GM23338 (cell line): ENCODE data around the gene PDIA5. TPM values are rescaled to one million over a fixed set of nuclear protein-coding genes. Genes with fewer than 3 reads are reported as not detected.

Experiments used
- ATAC-seq: fragments of 200-7000 bp; cut with Tn5 transposase; 3 replicates; pipeline ENCODE4 v1.9.1; 2020
- DNase-seq: peaks from one replicate; pipeline ENCODE4 v3.0.0-alpha.2; 2015; ENCODE audit warnings: low spot score
- H2AFZ ChIP-seq: fragments of 200-600 bp; sonication (generic); 2 replicates; pipeline ENCODE4 v1.8.0; 2016; ENCODE audit warnings: antibody characterized with exemption, mild to moderate bottlenecking, moderate library complexity
- H3F3A ChIP-seq: fragments of 200-600 bp; sonication (generic); replicated peaks from 2 replicates; pipeline ENCODE4 v1.8.0; 2017; ENCODE audit warnings: antibody characterized with exemption, mixed run types, low read depth
- H3K27ac ChIP-seq: fragments of 200-600 bp; sonication (generic); 2 replicates; pipeline ENCODE4 v1.6.1; 2016; ENCODE audit warnings: low read depth
- H3K27me3 ChIP-seq: fragments of 200-600 bp; sonication (generic); 2 replicates; pipeline ENCODE4 v1.8.0; 2016; ENCODE audit warnings: mild to moderate bottlenecking, mixed run types, moderate library complexity; ENCODE audit not compliant: insufficient read depth
- H3K36me3 ChIP-seq: fragments of 200-600 bp; sonication (generic); 2 replicates; pipeline ENCODE4 v1.8.0; 2016; ENCODE audit warnings: mild to moderate bottlenecking; ENCODE audit not compliant: insufficient read depth
- H3K4me1 ChIP-seq: fragments of 200-600 bp; sonication (generic); 2 replicates; pipeline ENCODE4 v1.8.0; 2016; ENCODE audit warnings: mild to moderate bottlenecking, moderate library complexity; ENCODE audit not compliant: insufficient read depth
- H3K4me2 ChIP-seq: fragments of 200-600 bp; sonication (generic); 2 replicates; pipeline ENCODE4 v1.7.1; 2017; ENCODE audit warnings: mixed run types
- H3K4me3 ChIP-seq: fragments of 200-600 bp; sonication (generic); 2 replicates; pipeline ENCODE4 v1.6.1; 2016; ENCODE audit warnings: mixed run types
- H3K79me2 ChIP-seq: fragments of 200-600 bp; sonication (generic); replicated peaks from 2 replicates; pipeline ENCODE4 v1.8.0; 2017; ENCODE audit warnings: mild to moderate bottlenecking; ENCODE audit not compliant: insufficient read depth
- H3K9me2 ChIP-seq: fragments of 200-600 bp; sonication (generic); 2 replicates; pipeline ENCODE4 v1.8.0; 2017; ENCODE audit not compliant: insufficient read depth
- H4K20me1 ChIP-seq: fragments of 200-600 bp; sonication (generic); replicated peaks from 2 replicates; pipeline ENCODE4 v1.8.0; 2017; ENCODE audit warnings: mild to moderate bottlenecking; ENCODE audit not compliant: insufficient read depth
- H3K27ac Mint-ChIP-seq: 2 replicates; pipeline ENCODE4 v1.8.0; 2020; ENCODE audit warnings: inconsistent platforms, mild to moderate bottlenecking, moderate library complexity, mixed read lengths
- H3K27me3 Mint-ChIP-seq: 3 replicates; pipeline ENCODE4 v1.8.0; 2022; ENCODE audit warnings: low read depth, mild to moderate bottlenecking, moderate library complexity, mixed read lengths, inconsistent platforms; ENCODE audit not compliant: insufficient read depth, poor library complexity
- H3K36me3 Mint-ChIP-seq: 3 replicates; pipeline ENCODE4 v1.8.0; 2021; ENCODE audit warnings: low read depth, mild to moderate bottlenecking, inconsistent platforms, moderate library complexity, mixed read lengths
- H3K4me1 Mint-ChIP-seq: 3 replicates; pipeline ENCODE4 v1.8.0; 2020; ENCODE audit warnings: mild to moderate bottlenecking, inconsistent platforms, mixed read lengths
- H3K4me3 Mint-ChIP-seq: 3 replicates; pipeline ENCODE4 v1.8.0; 2021; ENCODE audit warnings: moderate library complexity, mild to moderate bottlenecking, inconsistent platforms, mixed read lengths
- H3K9me3 Mint-ChIP-seq: 3 replicates; pipeline ENCODE4 v1.8.0; 2020; ENCODE audit warnings: moderate library complexity, mild to moderate bottlenecking, inconsistent platforms, mixed read lengths
- CREB1 ChIP-seq: fragments of 250-450 bp; sonication (Bioruptor Pico); IDR thresholded peaks from 2 replicates; pipeline ENCODE4 v1.5.0; 2020; ENCODE audit warnings: low read depth, mild to moderate bottlenecking, moderate library complexity
- EZH2 ChIP-seq: fragments of 200-600 bp; sonication (generic); IDR thresholded peaks from one replicate; pipeline ENCODE4 v1.8.0; 2017; ENCODE audit warnings: antibody characterized with exemption, mild to moderate bottlenecking, low read depth; ENCODE audit not compliant: unreplicated experiment
- EZH2phosphoT487 ChIP-seq: fragments of 200-600 bp; sonication (generic); IDR thresholded peaks from one replicate; pipeline ENCODE4 v1.8.1; 2018; ENCODE audit warnings: antibody characterized with exemption; ENCODE audit not compliant: unreplicated experiment
- POLR2AphosphoS5 ChIP-seq: IDR thresholded peaks from 2 replicates; pipeline ENCODE4 v1.6.1; 2016; ENCODE audit warnings: antibody characterized with exemption, low read depth
- ZNF114 ChIP-seq: fragments of 250-450 bp; sonication (Bioruptor Pico); IDR thresholded peaks from 2 replicates; pipeline ENCODE4 v1.5.0; 2020; ENCODE audit warnings: mild to moderate bottlenecking, moderate library complexity
- polyA plus RNA-seq: library from polyadenylated mRNA; unstranded; fragments of >200 nt; fragmentation: Nextera tagmentation; extraction: Ambion mirVana; gene quantifications from 2 replicates; pipeline ENCODE4 v1.2.1, GENCODE V29; 2016
- total RNA-seq: library from RNA; depleted of rRNA; stranded (reverse); fragments of >200 nt; shearing (Covaris generic); gene quantifications from 2 replicates; pipeline ENCODE4 v1.2.3, GENCODE V29; 2014
- TF ChIP-seq, protein P1 (sequence below): fragments of 250-450 bp; sonication (Bioruptor Pico); IDR thresholded peaks from 2 replicates; pipeline ENCODE4 v1.5.0; 2020; ENCODE audit warnings: mild to moderate bottlenecking, moderate library complexity

PDIA5 gene
- total and polyA plus RNA-seq, 2 experiments from 2014 or later = 22.9 to 28.1 TPM

DNA sequence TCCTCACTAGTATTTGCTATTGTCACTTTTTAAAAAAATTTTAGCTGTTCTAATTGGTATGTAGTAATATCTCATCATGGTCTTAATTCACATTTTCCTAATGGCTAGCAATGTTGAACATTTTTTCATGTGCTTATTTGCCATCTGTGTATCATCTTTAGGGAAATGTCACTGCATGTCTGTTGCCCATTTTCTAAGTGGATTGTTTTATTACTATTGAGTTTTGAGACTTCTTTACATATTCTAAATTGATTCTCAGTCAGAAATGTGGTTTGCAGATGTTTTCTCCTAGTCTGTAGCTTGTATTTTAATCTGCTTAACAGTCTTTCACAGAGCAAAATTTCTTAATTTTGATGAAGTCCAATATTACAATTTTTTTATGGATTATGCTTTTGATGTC, 101.3 kb downstream of the PDIA5 start (continued):
- TF ChIP-seq, protein P1, sequence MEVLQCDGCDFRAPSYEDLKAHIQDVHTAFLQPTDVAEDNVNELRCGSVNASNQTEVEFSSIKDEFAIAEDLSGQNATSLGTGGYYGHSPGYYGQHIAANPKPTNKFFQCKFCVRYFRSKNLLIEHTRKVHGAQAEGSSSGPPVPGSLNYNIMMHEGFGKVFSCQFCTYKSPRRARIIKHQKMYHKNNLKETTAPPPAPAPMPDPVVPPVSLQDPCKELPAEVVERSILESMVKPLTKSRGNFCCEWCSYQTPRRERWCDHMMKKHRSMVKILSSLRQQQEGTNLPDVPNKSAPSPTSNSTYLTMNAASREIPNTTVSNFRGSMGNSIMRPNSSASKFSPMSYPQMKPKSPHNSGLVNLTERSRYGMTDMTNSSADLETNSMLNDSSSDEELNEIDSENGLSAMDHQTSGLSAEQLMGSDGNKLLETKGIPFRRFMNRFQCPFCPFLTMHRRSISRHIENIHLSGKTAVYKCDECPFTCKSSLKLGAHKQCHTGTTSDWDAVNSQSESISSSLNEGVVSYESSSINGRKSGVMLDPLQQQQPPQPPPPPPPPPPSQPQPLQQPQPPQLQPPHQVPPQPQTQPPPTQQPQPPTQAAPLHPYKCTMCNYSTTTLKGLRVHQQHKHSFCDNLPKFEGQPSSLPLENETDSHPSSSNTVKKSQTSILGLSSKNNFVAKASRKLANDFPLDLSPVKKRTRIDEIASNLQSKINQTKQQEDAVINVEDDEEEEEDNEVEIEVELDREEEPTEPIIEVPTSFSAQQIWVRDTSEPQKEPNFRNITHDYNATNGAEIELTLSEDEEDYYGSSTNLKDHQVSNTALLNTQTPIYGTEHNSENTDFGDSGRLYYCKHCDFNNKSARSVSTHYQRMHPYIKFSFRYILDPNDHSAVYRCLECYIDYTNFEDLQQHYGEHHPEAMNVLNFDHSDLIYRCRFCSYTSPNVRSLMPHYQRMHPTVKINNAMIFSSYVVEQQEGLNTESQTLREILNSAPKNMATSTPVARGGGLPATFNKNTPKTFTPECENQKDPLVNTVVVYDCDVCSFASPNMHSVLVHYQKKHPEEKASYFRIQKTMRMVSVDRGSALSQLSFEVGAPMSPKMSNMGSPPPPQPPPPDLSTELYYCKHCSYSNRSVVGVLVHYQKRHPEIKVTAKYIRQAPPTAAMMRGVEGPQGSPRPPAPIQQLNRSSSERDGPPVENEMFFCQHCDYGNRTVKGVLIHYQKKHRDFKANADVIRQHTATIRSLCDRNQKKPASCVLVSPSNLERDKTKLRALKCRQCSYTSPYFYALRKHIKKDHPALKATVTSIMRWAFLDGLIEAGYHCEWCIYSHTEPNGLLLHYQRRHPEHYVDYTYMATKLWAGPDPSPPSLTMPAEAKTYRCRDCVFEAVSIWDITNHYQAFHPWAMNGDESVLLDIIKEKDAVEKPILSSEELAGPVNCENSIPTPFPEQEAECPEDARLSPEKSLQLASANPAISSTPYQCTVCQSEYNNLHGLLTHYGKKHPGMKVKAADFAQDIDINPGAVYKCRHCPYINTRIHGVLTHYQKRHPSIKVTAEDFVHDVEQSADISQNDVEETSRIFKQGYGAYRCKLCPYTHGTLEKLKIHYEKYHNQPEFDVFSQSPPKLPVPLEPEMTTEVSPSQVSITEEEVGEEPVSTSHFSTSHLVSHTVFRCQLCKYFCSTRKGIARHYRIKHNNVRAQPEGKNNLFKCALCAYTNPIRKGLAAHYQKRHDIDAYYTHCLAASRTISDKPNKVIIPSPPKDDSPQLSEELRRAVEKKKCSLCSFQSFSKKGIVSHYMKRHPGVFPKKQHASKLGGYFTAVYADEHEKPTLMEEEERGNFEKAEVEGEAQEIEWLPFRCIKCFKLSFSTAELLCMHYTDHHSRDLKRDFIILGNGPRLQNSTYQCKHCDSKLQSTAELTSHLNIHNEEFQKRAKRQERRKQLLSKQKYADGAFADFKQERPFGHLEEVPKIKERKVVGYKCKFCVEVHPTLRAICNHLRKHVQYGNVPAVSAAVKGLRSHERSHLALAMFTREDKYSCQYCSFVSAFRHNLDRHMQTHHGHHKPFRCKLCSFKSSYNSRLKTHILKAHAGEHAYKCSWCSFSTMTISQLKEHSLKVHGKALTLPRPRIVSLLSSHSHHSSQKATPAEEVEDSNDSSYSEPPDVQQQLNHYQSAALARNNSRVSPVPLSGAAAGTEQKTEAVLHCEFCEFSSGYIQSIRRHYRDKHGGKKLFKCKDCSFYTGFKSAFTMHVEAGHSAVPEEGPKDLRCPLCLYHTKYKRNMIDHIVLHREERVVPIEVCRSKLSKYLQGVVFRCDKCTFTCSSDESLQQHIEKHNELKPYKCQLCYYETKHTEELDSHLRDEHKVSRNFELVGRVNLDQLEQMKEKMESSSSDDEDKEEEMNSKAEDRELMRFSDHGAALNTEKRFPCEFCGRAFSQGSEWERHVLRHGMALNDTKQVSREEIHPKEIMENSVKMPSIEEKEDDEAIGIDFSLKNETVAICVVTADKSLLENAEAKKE (CRISPR knock-in tag) = no peak

- Histone ChIP-seq H3K27ac (no peak overlapping the region), H3K4me1 (no peaks in the 10 kb centered on the region), H3F3A (no peaks in the 10 kb centered on the region), H4K20me1 (no peaks in the 10 kb centered on the region), H3K79me2 (no peaks in the 10 kb centered on the region), H3K9me2 (no peaks in the 10 kb centered on the region), H3K36me3 (peaks cover 11% of the 10 kb centered on the region; the same call in 1 of the 2 replicates), H3K27me3 (no peaks in the 10 kb centered on the region), H2AFZ (no peak overlapping the region), H3K4me3 (no peak overlapping the region), H3K4me2 (no peak overlapping the region)
- H3K27me3 Mint-ChIP-seq = peaks cover 3% of the 10 kb centered on the region
- ATAC-seq (no peak), DNase-seq (no peak)
- H3K9me3 Mint-ChIP-seq = peaks cover 11% of the 10 kb centered on the region
- H3K27ac Mint-ChIP-seq = no peak overlapping the region
- H3K36me3 Mint-ChIP-seq = peaks cover 41% of the 10 kb centered on the region
- H3K4me1 Mint-ChIP-seq = peaks cover 3% of the 10 kb centered on the region; the same call in 1 of the 3 replicates
- H3K4me3 Mint-ChIP-seq = no peak overlapping the region
- no peak for TF ChIP-seq ZNF114 (CRISPR knock-in tag)
- TF ChIP-seq, protein P1 (CRISPR knock-in tag) = no peak
- no peak for TF ChIP-seq EZH2
- no peak for TF ChIP-seq EZH2phosphoT487
- no peak for TF ChIP-seq CREB1 (CRISPR knock-in tag)
- TF ChIP-seq POLR2AphosphoS5 = no peak
These were observed 101.8 kb downstream of the PDIA5 start for GRCh38 chr3:123168605-123169004.
